ENCODE data around the gene NCKAP5. TPM values are rescaled to one million over a fixed set of nuclear protein-coding genes. Genes with fewer than 3 reads are reported as not detected.

NCKAP5 gene
- total and polyA plus RNA-seq, 9 donors: 0.80 to 2.7 (median 2.2) TPM

DNA sequence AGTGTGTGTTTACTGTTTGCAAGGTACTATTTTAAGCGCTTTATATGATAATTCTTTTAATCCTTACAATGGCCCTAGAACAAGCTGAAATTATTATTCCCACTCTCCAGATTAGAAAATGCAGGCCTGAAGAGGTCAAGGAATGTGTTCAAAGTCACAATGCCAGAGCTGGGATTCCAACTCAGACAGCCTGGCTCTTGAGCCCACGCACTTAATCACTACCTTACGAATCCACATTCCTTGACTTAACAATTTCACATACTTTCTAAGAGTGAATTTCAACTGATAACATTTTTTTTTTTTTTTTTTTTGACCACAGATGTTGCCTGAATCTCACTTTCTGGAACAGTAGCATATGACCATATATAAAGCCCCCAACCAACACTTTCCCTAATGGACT is 400.3 kb downstream of the NCKAP5 start:
- intact Hi-C loops (cut with DNase I): no loop called here
- Histone ChIP-seq H3K36me3 (no peaks in the 10 kb centered on the region), H3K9me3 (no peaks in the 10 kb centered on the region), H3K27ac (no peak overlapping the region), H3K4me1 (ENCODE audit: insufficient read depth) (no peaks in the 10 kb centered on the region), H3K4me3 (no peak overlapping the region), H3K27me3 (no peaks in the 10 kb centered on the region)
- 90 to 92% (median 91%) methylated on average over 3 of the region's 3 CpGs for whole genome bisulfite sequencing, 3 donors
- TF ChIP-seq EP300 (IDR thresholded peaks at IDR 0.05) (no peak), CTCF (IDR thresholded peaks at IDR 0.05) (no peak), POLR2A (IDR thresholded peaks at IDR 0.05) (no peak)
- no peak for DNase-seq

- WGBS, 3 donors: 87 to 91% (median 89%) methylated on average over 3 of the region's 3 CpGs
- Histone ChIP-seq H3K4me1 (ENCODE audit: insufficient read depth) (no peaks in the 10 kb centered on the region), H3K9me3 (no peaks in the 10 kb centered on the region), H3K27me3 (no peaks in the 10 kb centered on the region), H3K36me3 (no peaks in the 10 kb centered on the region), H3K27ac (no peak overlapping the region), H3K4me3 (no peak overlapping the region)
- no peak for TF ChIP-seq CTCF (IDR thresholded peaks at IDR 0.05)
- TF ChIP-seq POLR2A (IDR thresholded peaks at IDR 0.05): no peak
- TF ChIP-seq EP300 (IDR thresholded peaks at IDR 0.05): no peak
- intact Hi-C loops (cut with DNase I): no loop called here
- DNase-seq: no peak
Observed at GRCh38 chr2:133167223-133167622, 401.0 kb downstream of the NCKAP5 start.

DNA sequence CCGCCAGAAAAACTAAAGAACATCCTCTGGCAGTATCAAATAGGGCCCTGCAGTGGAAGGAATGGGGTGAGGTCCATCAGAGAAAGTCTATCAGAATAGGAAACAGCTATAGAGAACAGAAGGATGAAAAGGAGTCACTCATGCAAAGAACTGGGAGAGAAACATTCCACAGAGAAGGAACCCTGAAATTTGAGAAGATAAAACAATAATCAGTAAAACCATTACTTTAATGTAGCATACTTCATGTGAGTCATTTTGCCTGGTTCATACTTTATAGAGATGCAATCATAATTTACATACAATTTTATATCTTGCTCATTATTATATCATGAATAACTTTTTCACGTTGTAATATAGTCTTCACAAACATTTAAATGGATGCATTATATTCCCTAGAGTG is 402.2 kb downstream of the NCKAP5 start:
- Histone ChIP-seq H3K9me3 (no peaks in the 10 kb centered on the region), H3K4me1 (ENCODE audit: insufficient read depth) (no peaks in the 10 kb centered on the region), H3K36me3 (no peaks in the 10 kb centered on the region), H3K27me3 (no peaks in the 10 kb centered on the region), H3K4me3 (no peak overlapping the region), H3K27ac (no peak overlapping the region)
- WGBS, 3 donors: 78 to 88% (median 87%) methylated on average over 2 of the region's 2 CpGs
- no peak for DNase-seq
- intact Hi-C loops (cut with DNase I): no loop called here
- TF ChIP-seq CTCF (IDR thresholded peaks at IDR 0.05) (no peak), POLR2A (IDR thresholded peaks at IDR 0.05) (no peak), EP300 (IDR thresholded peaks at IDR 0.05) (no peak)

DNA sequence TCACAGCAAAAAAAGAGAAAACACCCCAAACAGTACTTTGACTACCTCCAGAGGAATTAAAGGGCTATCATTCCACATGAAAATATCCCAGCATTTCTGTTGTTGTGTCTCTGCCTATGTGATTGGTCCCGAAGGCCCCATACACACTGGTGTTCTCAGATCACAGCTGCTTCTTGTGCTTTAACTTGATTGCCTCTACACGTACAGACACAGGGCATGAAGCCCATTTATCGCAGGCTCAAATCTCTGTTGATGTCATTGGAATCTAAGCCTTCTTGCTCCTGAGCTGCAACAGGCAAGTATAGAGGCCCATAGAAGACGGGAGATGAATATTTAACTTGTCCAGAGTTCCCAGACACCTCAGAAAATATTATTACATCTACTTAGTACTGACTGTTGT is 405.2 kb downstream of the NCKAP5 start:
- no peaks in the 10 kb centered on the region for H3K36me3 ChIP-seq
- intact Hi-C loops (cut with DNase I): no loop called here
- H3K4me1 ChIP-seq (ENCODE audit: insufficient read depth): no peaks in the 10 kb centered on the region
- no peaks in the 10 kb centered on the region for H3K9me3 ChIP-seq
- H3K27me3 ChIP-seq: no peaks in the 10 kb centered on the region
- no peak for DNase-seq
- TF ChIP-seq POLR2A (IDR thresholded peaks at IDR 0.05) (no peak), EP300 (IDR thresholded peaks at IDR 0.05) (no peak), CTCF (IDR thresholded peaks at IDR 0.05) (no peak)
- no peak overlapping the region for H3K4me3 ChIP-seq
- no peak overlapping the region for H3K27ac ChIP-seq
- WGBS, 3 donors: 84 to 89% (median 88%) methylated on average over 4 of the region's 4 CpGs

DNA sequence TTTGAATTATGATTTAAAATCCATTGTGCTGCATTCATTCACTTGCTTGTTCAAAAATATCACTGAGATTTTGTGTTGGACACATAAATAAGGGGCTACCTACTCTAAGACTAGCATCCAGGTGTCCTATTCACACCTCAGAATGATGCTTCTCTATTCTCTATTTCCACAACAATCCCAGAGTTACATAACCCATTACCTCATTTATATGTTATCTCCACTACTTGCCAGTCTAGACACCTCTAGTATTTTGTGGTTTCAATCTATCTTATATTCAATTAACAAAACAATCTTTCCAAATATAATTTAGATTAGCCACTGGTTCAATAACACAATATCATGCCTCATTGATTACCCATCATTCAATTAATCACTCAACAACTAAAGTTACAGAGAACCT is 409.8 kb downstream of the NCKAP5 start:
- intact Hi-C loops (cut with DNase I): no loop called here
- no peaks in the 10 kb centered on the region for H3K9me3 ChIP-seq

More for the DNA sequence above, 409.8 kb downstream of the NCKAP5 start:
- DNase-seq: no peak
- H3K36me3 ChIP-seq: no peaks in the 10 kb centered on the region
- no peak overlapping the region for H3K4me3 ChIP-seq
- no peak overlapping the region for H3K27ac ChIP-seq
- no peaks in the 10 kb centered on the region for H3K27me3 ChIP-seq
- H3K4me1 ChIP-seq (ENCODE audit: insufficient read depth): no peaks in the 10 kb centered on the region
- no peak for TF ChIP-seq POLR2A (IDR thresholded peaks at IDR 0.05)
- TF ChIP-seq EP300 (IDR thresholded peaks at IDR 0.05): no peak
- no peak for TF ChIP-seq CTCF (IDR thresholded peaks at IDR 0.05)

Measured in ovary (tissue), 9 donors.